A673 (cell line): ENCODE measurements around the gene NOLC1. TPM values are rescaled to one million over a fixed set of nuclear protein-coding genes. Genes with fewer than 3 reads are reported as not detected.

ENCODE experiments used
- BruUV-seq: library from RNA; stranded (reverse); fragments of 400-500 nt; replicated peaks from 2 replicates; lab custom pipeline; 2021; lab: Mats Ljungman, UMichigan
- CTCF ChIA-PET: fragments of 300-600 bp; sonication (Branson Sonifier 250); formaldehyde crosslinking; loops from one replicate; lab custom pipeline; 2022; ENCODE audit warnings: antibody characterized with exemption; lab: Charles Lee
- POLR2A ChIA-PET: fragments of 300-600 bp; sonication (Branson Sonifier 250); formaldehyde crosslinking; loops from one replicate; lab custom pipeline; 2022; ENCODE audit warnings: antibody characterized with exemption; ENCODE audit not compliant: low non-redundant PET; lab: Charles Lee
- DNase-seq: peaks from one replicate; pipeline ENCODE4 v3.0.0-alpha.2; 2015; ENCODE audit warnings: low spot score
- H3K27ac ChIP-seq: fragments of 200-600 bp; sonication (generic); 2 replicates; pipeline ENCODE4 v1.5.1; 2016; ENCODE audit warnings: mixed run types, low read depth, mild to moderate bottlenecking, mixed read lengths, antibody characterized with exemption, low read length; ENCODE audit not compliant: poor library complexity, severe bottlenecking
- H3K27me3 ChIP-seq: fragments of 200-600 bp; sonication (generic); replicated peaks from 2 replicates; pipeline ENCODE4 v1.6.1; 2017; ENCODE audit warnings: mixed run types, low read depth, mild to moderate bottlenecking, mixed read lengths, antibody characterized with exemption, low read length; ENCODE audit not compliant: insufficient read depth, poor library complexity
- H3K36me3 ChIP-seq: fragments of 200-600 bp; sonication (generic); 2 replicates; pipeline ENCODE4 v1.6.1; 2016; ENCODE audit warnings: mixed run types, mild to moderate bottlenecking, mixed read lengths, antibody characterized with exemption, low read length; ENCODE audit not compliant: insufficient read depth, poor library complexity, severe bottlenecking
- H3K4me1 ChIP-seq: fragments of 200-600 bp; sonication (generic); 2 replicates; pipeline ENCODE4 v1.6.1; 2017; ENCODE audit warnings: mixed run types, mild to moderate bottlenecking, mixed read lengths, antibody characterized with exemption, low read length; ENCODE audit not compliant: insufficient read depth, poor library complexity, severe bottlenecking
- H3K4me3 ChIP-seq: fragments of 200-600 bp; sonication (generic); 2 replicates; pipeline ENCODE4 v1.5.1; 2016; ENCODE audit warnings: low read depth, mixed run types, mild to moderate bottlenecking, mixed read lengths, low read length; ENCODE audit not compliant: poor library complexity, severe bottlenecking
- H3K9me3 ChIP-seq: fragments of 200-600 bp; sonication (generic); 2 replicates; pipeline ENCODE4 v1.6.1; 2016; ENCODE audit warnings: mixed run types, low read depth, mild to moderate bottlenecking, mixed read lengths, antibody characterized with exemption, low read length; ENCODE audit not compliant: poor library complexity, severe bottlenecking
- EZH2 ChIP-seq: fragments of 200-600 bp; sonication (generic); IDR thresholded peaks from 2 replicates; pipeline ENCODE4 v1.6.1; 2017; ENCODE audit warnings: borderline replicate concordance, low read depth, mild to moderate bottlenecking, mixed read lengths, antibody characterized with exemption, low read length; ENCODE audit not compliant: poor library complexity, severe bottlenecking
- intact Hi-C: fragments of 100-400 bp; cut with micrococcal nuclease; formaldehyde crosslinking; loops from one replicate; pipeline ENCODE4 v1.10.0; 2022; ENCODE audit not compliant: unreplicated experiment
- total RNA-seq: library from RNA; stranded (reverse); gene quantifications from 2 replicates; pipeline ENCODE4 v1.2.3, GENCODE V29; 2021
- TF ChIP-seq, protein P1 (sequence below): fragments of 300-800, 200-600 bp; sonication (generic); conservative IDR thresholded peaks from 2 replicates; pipeline ENCODE4 v1.5.1; 2017; ENCODE audit warnings: low read depth, mild to moderate bottlenecking, antibody characterized with exemption, low read length, moderate library complexity, mixed read lengths

NOLC1 gene
- total RNA-seq, 1 experiment from 2014 or later, result 225 TPM

- Histone ChIP-seq H3K27me3 (no peaks in the 10 kb centered on the region), H3K4me1 (peaks cover 7% of the 10 kb centered on the region), H3K9me3 (no peaks in the 10 kb centered on the region), H3K36me3 (peaks cover 71% of the 10 kb centered on the region), H3K4me3 (no peak overlapping the region), H3K27ac (no peak overlapping the region)
- DNase-seq, result no peak
- CTCF ChIA-PET, result no interaction called here
- POLR2A ChIA-PET, result no interaction called here
- BruUV-seq, result no TSS peak
- intact Hi-C loops, result no loop called here
- no peak for TF ChIP-seq EZH2
- TF ChIP-seq, protein P1, sequence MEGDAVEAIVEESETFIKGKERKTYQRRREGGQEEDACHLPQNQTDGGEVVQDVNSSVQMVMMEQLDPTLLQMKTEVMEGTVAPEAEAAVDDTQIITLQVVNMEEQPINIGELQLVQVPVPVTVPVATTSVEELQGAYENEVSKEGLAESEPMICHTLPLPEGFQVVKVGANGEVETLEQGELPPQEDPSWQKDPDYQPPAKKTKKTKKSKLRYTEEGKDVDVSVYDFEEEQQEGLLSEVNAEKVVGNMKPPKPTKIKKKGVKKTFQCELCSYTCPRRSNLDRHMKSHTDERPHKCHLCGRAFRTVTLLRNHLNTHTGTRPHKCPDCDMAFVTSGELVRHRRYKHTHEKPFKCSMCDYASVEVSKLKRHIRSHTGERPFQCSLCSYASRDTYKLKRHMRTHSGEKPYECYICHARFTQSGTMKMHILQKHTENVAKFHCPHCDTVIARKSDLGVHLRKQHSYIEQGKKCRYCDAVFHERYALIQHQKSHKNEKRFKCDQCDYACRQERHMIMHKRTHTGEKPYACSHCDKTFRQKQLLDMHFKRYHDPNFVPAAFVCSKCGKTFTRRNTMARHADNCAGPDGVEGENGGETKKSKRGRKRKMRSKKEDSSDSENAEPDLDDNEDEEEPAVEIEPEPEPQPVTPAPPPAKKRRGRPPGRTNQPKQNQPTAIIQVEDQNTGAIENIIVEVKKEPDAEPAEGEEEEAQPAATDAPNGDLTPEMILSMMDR, result no peak
These were observed 11.2 kb upstream of the NOLC1 start for GRCh38 chr10:102140913-102141540.

GRCh38 chr10:102141583-102142107 is 10.5 kb upstream of the NOLC1 start:
- peaks cover 77% of the 10 kb centered on the region for H3K36me3 ChIP-seq
- TF ChIP-seq, protein P1, result no peak
- TF ChIP-seq EZH2, result no peak
- intact Hi-C loops, result no loop called here
- ChIA-PET CTCF (no interaction called here), POLR2A (no interaction called here)
- DNase-seq, result no peak
- H3K9me3 ChIP-seq, result no peaks in the 10 kb centered on the region
- no peaks in the 10 kb centered on the region for H3K27me3 ChIP-seq
- no peak overlapping the region for H3K4me3 ChIP-seq
- H3K4me1 ChIP-seq, result peaks cover 5% of the 10 kb centered on the region
- H3K27ac ChIP-seq, result no peak overlapping the region
- no TSS peak for BruUV-seq

- POLR2A ChIA-PET, result no interaction called here
- no TSS peak for BruUV-seq
These were observed 5.2 kb upstream of the NOLC1 start for GRCh38 chr10:102146971-102147428.

More at GRCh38 chr10:102146971-102147428, 5.2 kb upstream of the NOLC1 start:
- CTCF ChIA-PET, result no interaction called here
- intact Hi-C loops, result no loop called here
- Histone ChIP-seq H3K27me3 (no peaks in the 10 kb centered on the region), H3K4me3 (no peak overlapping the region), H3K9me3 (no peaks in the 10 kb centered on the region), H3K4me1 (peaks cover 7% of the 10 kb centered on the region), H3K27ac (no peak overlapping the region), H3K36me3 (peaks cover 60% of the 10 kb centered on the region)
- TF ChIP-seq, protein P1, result no peak
- TF ChIP-seq EZH2, result no peak
- no peak for DNase-seq
